Ishikawa (cell line): ENCODE measurements around the gene PSMG3.

Experiments used
- CEBPB ChIP-seq: IDR thresholded peaks from 2 replicates; pipeline ENCODE4 v1.6.1; 2012
- EGR1 ChIP-seq: IDR thresholded peaks from 2 replicates; pipeline ENCODE4 v1.6.1; 2012
- EP300 ChIP-seq: IDR thresholded peaks from 2 replicates; pipeline ENCODE4 v1.6.1; 2012; ENCODE audit warnings: borderline replicate concordance
- FOXM1 ChIP-seq: IDR thresholded peaks from 2 replicates; pipeline ENCODE4 v1.6.1; 2012; ENCODE audit warnings: low read depth, borderline replicate concordance
- NFIC ChIP-seq: IDR thresholded peaks from 2 replicates; pipeline ENCODE4 v1.6.1; 2012
- RAD21 ChIP-seq: IDR thresholded peaks from 2 replicates; pipeline ENCODE4 v1.6.1; 2012; ENCODE audit warnings: low read depth
- TAF1 ChIP-seq: IDR thresholded peaks from 2 replicates; pipeline ENCODE4 v1.6.1; 2012; ENCODE audit warnings: low read depth, mild to moderate bottlenecking
- TCF12 ChIP-seq: IDR thresholded peaks from 2 replicates; pipeline ENCODE4 v1.6.1; 2012; ENCODE audit warnings: low read depth
- TEAD4 ChIP-seq: IDR thresholded peaks from 2 replicates; pipeline ENCODE4 v1.6.1; 2012
- YY1 ChIP-seq: IDR thresholded peaks from 2 replicates; pipeline ENCODE4 v1.6.1; 2012; ENCODE audit warnings: low read depth
- ZBTB7A ChIP-seq: IDR thresholded peaks from 2 replicates; pipeline ENCODE4 v1.6.1; 2012; ENCODE audit warnings: low read depth
- TF ChIP-seq, protein P1 (sequence below): IDR thresholded peaks from 2 replicates; pipeline ENCODE4 v1.6.1; 2012
- TF ChIP-seq, protein P2 (sequence below): IDR thresholded peaks from 2 replicates; pipeline ENCODE4 v1.6.1; 2012; ENCODE audit warnings: low read depth, mild to moderate bottlenecking
- TF ChIP-seq, protein P3 (sequence below): IDR thresholded peaks from 2 replicates; pipeline ENCODE4 v1.6.1; 2012

Gene PSMG3

DNA sequence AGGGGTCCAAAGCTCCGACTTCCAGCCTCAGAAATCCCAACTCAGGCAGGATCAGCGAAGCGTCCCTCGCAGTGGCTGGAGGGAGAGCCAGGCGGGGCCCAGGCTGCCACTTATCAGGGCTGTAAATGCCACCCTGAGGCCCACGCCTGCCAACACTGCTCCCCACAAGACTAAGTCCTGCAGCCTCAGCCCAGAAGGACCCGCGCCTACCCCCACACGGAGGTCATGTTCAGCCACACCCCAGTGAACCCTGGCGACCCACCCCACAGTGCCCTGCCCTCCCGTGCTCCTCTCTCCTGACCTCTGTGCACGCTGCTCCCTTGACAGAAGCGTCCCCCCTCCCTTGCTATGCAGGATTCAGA is 3.2 kb downstream of the PSMG3 start:
- no peak for TF ChIP-seq TAF1
- TF ChIP-seq NFIC = no peak
- TF ChIP-seq EGR1 = no peak
- TF ChIP-seq CEBPB = no peak
- no peak for TF ChIP-seq TCF12
- TF ChIP-seq, protein P1, sequence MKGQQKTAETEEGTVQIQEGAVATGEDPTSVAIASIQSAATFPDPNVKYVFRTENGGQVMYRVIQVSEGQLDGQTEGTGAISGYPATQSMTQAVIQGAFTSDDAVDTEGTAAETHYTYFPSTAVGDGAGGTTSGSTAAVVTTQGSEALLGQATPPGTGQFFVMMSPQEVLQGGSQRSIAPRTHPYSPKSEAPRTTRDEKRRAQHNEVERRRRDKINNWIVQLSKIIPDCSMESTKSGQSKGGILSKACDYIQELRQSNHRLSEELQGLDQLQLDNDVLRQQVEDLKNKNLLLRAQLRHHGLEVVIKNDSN = no peak
- TF ChIP-seq ZBTB7A = no peak; the same call in 1 of the 2 replicates
- TF ChIP-seq FOXM1 = no peak
- no peak for TF ChIP-seq RAD21
- TF ChIP-seq, protein P2, sequence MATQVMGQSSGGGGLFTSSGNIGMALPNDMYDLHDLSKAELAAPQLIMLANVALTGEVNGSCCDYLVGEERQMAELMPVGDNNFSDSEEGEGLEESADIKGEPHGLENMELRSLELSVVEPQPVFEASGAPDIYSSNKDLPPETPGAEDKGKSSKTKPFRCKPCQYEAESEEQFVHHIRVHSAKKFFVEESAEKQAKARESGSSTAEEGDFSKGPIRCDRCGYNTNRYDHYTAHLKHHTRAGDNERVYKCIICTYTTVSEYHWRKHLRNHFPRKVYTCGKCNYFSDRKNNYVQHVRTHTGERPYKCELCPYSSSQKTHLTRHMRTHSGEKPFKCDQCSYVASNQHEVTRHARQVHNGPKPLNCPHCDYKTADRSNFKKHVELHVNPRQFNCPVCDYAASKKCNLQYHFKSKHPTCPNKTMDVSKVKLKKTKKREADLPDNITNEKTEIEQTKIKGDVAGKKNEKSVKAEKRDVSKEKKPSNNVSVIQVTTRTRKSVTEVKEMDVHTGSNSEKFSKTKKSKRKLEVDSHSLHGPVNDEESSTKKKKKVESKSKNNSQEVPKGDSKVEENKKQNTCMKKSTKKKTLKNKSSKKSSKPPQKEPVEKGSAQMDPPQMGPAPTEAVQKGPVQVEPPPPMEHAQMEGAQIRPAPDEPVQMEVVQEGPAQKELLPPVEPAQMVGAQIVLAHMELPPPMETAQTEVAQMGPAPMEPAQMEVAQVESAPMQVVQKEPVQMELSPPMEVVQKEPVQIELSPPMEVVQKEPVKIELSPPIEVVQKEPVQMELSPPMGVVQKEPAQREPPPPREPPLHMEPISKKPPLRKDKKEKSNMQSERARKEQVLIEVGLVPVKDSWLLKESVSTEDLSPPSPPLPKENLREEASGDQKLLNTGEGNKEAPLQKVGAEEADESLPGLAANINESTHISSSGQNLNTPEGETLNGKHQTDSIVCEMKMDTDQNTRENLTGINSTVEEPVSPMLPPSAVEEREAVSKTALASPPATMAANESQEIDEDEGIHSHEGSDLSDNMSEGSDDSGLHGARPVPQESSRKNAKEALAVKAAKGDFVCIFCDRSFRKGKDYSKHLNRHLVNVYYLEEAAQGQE = no peak
- no peak for TF ChIP-seq YY1

DNA sequence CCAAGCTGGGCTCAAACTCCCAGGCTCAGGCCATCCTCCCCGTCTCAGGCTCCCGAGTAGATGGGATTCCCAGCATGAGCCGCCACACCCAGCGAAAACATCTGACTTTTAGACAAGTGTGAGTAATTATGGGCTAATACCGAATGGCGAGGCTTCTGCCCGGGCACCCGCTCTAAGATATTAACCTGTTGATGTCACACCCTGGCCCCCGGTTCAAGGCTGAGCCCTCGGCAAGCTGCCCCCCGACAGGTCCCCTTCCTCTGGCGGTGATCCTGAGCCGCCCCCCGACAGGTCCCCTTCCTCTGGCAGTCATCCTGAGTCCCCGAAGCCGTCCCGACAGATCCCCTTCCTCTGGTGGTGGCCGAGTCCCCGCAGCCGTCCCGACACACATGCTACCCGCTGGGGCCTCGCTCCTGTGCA is 5.2 kb downstream of the PSMG3 start:
- TF ChIP-seq TAF1 (no peak), TCF12 (0 out of 2 replicates have a peak, but pooled peaks have one; percentile 13)

DNA sequence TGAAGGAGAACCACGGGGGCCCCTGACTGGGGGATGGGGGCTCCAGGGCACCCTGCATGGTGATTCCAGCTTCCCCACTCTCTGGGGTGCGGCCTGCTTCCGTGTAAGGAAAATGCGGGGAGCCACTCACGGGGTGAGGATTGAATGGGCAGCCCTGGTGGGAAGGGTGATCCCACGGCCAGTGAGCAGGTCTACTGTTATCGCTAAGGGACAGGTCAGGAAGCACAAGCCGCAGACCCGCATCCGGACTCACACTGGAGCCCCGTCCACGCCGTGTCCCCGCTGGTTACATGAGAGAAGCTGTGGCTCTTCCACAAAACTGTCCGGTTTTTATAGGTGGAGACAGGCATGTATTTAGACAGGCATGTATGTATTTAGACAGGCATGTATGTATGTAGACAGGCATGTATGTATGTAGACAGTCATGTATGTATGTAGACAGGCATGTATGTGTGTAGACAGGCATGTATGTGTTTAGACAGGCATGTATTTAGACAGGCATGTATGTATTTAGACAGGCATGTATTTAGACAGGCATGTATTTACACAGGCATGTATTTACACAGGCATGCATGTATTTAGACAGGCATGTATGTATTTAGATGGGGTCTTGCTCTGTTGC is 5.7 kb downstream of the PSMG3 start:
- TF ChIP-seq NFIC = no peak
- TF ChIP-seq, protein P1 = no peak
- no peak for TF ChIP-seq FOXM1
- TF ChIP-seq, protein P3, sequence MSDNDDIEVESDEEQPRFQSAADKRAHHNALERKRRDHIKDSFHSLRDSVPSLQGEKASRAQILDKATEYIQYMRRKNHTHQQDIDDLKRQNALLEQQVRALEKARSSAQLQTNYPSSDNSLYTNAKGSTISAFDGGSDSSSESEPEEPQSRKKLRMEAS = no peak
- no peak for TF ChIP-seq CEBPB
- TF ChIP-seq ZBTB7A = no peak
- no peak for TF ChIP-seq YY1
- no peak for TF ChIP-seq RAD21

DNA sequence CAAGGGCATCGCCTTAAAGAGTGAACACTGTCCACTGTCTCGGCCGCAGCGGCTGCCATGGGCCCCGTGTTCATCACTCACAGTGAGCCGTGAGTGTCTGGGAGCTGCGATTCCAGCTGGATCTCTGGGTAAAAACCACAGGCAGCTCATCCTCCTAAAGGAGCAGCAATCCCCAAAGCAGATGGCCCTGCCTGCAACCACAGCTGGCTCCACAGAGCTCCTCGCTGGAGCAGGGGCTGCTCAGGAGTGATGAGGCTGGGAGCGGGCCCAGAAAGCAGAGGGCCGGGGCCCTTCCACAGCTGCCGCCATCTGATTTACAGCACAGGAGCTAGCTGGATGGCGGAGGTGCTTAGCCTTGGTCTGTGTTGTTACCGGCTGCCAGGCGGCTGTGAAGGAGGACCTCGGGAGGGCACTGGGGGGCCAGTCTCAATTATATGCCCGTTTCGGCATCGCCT is 7.2 kb downstream of the PSMG3 start:
- TF ChIP-seq TAF1 (no peak), EGR1 (no peak), CEBPB (no peak), RAD21 (no peak), EP300 (no peak), YY1 (no peak), ZBTB7A (no peak)
- TF ChIP-seq, protein P3 = no peak
- TF ChIP-seq, protein P2 = no peak

DNA sequence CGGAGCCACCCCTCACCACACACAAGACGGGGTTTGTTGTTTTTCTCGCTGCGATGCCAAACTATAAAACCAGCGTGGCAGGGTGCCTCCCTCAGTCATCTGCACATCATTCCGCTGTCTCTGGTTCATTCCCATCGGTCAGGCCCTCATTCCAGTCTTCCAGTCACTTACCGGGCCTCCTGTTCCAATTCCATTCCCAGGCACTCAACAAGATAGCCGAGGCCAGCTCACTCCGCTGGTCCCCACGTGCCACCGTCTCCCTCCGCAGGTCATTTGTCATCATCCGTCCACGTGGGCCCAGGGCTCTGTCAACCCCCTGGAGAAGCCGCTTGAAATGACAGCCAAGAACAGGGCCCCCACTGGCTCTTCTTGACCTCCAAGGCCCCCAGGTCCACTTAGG is 7.7 kb downstream of the PSMG3 start:
- TF ChIP-seq, protein P3 = no peak
- TF ChIP-seq EGR1 (no peak), TEAD4 (no peak), NFIC (no peak), FOXM1 (no peak), ZBTB7A (no peak), CEBPB (no peak), TCF12 (no peak), EP300 (no peak)
- TF ChIP-seq, protein P2 = no peak
